T-helper 1 cell treated with Interleukin-12 subunit alpha and Interleukin-12 subunit beta and Interleukin-4 antibody, amounts not matched to agents 30 ng/mL and 1 ng/mL, for 36 hours (primary cell): ENCODE results near the gene ELF3. TPM values are rescaled to one million over a fixed set of nuclear protein-coding genes. Genes with fewer than 3 reads are reported as not detected.
"Not testable (repeated sequence)": the region's sequence is repeated elsewhere in the genome, so short reads cannot be mapped to it uniquely, and the experiment has no call there.

ENCODE experiments used
- intact Hi-C: fragments of 100-400 bp; cut with micrococcal nuclease; formaldehyde crosslinking; loops from one replicate; pipeline ENCODE4 v1.15.1; 2024
- total RNA-seq: library from RNA; stranded (reverse); gene quantifications from 2 replicates; pipeline ENCODE4 v1.2.3, GENCODE V29; 2022

ELF3 gene
- total RNA-seq, 1 donor from 2014 or later: 0.61 TPM

DNA sequence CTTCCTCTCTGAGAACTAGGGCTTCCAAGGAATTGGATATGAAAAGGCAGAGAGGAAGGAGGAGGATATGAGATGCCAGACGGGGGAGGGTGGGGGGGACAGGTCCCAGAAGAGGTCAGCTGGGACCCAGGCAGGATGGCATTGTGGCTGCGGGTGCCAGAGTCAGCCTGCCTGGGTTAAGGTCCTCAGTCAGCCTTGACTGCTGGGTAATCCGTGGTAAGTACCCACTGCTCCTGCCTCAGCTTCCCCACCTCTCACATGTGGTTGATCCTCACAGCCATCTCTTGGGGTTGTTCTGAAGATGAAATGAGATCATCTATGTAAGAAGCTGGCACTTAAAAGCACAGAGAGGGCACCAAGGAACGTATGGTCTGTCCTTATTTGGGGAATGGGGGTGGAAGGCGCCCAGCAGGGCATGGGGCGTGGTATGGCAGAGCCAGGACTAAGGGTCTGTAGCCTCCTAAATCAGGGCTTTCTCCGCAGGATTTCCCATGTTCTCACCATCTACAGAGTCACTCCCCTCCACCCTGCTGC is 23.8 kb downstream of the ELF3 start:
- intact Hi-C loops: no loop called here

- intact Hi-C loops: no loop called here
Measured at GRCh38 chr1:202034683-202035462, 24.5 kb downstream of the ELF3 start.

DNA sequence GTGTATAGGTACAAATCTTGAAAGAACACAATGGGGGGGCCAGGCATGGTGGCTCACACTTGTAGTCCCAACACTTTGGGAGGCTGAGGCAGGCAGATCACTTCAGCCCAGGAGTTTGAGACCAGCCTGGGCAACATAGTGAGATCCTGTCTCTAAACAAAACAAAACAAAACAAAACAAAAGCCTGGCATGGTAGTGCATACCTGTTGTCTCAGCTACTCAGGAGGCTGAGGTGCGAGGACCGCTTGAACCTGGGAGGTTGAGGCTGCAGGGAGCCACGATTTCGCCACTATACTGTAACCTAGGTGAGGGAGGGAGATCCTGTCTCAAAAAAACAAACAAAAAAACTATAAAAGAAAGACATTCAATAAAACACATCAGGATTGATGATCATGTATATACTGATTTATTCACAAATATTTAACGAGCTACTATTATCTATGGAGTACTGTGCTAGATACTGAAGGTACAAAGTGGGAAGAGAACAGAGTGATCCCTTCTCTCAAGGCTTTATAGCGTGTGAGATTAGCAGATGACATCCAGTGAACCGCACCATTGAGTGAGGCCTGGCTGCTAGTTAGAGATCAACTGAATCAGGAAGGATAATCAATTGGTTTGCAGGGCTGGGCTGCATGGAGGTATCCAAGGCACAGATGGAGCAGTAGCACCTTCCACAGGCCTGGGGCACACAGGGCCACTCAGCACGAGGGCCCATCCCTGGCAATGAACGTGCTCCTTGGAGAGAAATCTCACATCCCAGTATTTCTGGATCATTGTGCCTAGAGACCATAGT is 26.4 kb downstream of the ELF3 start:
- intact Hi-C loops: no loop called here

GRCh38 chr1:202037706-202038296 is 27.4 kb downstream of the ELF3 start:
- intact Hi-C loops: no loop called here

GRCh38 chr1:202038688-202039346 is 28.4 kb downstream of the ELF3 start:
- intact Hi-C loops: no loop called here

DNA sequence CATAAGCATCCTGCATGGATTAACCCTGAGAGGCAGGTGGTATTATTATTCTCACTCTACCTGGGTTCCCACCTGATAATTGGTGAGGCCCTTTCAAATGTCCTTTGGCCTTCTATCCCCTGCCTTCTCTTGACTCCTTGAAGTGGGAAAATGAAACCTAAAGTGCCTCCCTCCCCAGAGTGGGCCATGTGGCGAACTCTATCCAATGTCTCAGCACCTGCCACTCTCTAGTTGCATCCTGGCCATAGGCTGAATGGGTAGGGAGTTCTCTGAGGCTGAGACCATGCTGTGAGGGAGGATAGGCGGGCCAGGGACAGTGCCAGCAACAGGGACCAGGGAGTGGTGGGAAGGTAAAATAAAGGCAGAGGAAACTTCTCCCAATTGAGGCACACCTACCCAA is 35.3 kb downstream of the ELF3 start:
- intact Hi-C loops: no loop called here

DNA sequence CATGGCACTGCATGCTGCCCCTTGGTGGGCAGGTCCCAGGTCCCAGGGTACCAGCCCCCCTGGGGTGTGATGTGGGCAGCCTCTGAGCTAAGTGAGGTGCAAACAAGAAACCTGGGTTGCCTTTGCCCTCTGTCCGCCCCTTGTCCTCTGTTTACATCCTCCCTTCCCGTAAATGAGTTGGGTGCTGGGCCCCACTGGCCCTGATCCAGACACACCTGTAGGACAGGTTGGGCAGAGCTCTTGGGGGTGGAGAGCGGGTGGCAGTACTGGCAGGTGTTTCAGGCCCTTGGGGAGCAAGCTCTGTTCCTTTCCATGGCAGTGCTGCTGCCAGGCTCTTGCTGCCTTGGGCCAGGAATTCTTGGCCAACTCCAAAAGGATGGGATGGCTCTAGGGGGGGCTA is 35.8 kb downstream of the ELF3 start:
- intact Hi-C loops: no loop called here

GRCh38 chr1:202046748-202047708 is 36.6 kb downstream of the ELF3 start:
- intact Hi-C loops: no loop called here

DNA sequence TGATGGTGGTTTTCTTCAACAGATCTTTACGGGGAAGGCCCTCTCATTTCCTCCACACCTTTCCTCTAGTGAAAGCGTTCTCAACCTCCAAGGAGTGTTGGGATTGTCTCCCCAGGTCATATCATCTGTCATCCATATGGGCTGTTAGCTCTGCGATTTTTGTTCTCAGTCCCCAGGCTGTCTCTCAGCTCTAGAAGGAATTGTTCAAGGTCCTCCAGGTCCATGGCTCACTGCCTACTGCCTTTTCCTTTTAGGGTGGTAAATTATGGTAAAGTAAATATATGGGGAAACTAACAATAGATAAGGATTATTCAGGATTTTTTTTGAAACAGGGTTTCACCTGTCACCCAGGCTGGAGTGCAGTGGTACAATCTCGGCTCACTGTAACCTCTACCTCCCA is 37.6 kb downstream of the ELF3 start:
- intact Hi-C loops: no loop called here

- intact Hi-C loops: no loop called here
Measured at GRCh38 chr1:202049129-202049528, 38.7 kb downstream of the ELF3 start.

GRCh38 chr1:202054094-202054493 is 43.7 kb downstream of the ELF3 start:
- intact Hi-C loops: no loop called here

GRCh38 chr1:202054673-202055072 is 44.3 kb downstream of the ELF3 start:
- intact Hi-C loops: not testable (repeated sequence)

- intact Hi-C loops: no loop called here
Measured at GRCh38 chr1:202056644-202057334, 46.4 kb downstream of the ELF3 start.

DNA sequence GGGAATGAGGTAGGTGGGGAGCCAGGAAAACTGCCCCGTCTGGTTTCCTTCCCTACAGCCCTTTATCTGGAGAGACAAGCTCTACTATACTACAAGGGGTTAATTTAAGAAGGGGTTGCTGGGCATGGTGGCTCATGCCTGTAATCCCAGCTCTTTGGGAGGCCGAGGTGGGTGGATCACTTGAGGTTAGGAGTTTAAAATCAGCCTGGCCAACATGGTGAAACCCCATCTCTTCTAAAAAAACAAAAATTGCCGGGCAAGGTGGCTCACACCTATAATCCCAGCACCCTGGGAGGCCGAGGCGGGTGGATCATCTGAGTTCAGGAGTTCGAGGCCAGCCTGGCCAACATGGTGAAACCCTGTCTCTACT is 46.9 kb downstream of the ELF3 start:
- intact Hi-C loops: not testable (repeated sequence)

DNA sequence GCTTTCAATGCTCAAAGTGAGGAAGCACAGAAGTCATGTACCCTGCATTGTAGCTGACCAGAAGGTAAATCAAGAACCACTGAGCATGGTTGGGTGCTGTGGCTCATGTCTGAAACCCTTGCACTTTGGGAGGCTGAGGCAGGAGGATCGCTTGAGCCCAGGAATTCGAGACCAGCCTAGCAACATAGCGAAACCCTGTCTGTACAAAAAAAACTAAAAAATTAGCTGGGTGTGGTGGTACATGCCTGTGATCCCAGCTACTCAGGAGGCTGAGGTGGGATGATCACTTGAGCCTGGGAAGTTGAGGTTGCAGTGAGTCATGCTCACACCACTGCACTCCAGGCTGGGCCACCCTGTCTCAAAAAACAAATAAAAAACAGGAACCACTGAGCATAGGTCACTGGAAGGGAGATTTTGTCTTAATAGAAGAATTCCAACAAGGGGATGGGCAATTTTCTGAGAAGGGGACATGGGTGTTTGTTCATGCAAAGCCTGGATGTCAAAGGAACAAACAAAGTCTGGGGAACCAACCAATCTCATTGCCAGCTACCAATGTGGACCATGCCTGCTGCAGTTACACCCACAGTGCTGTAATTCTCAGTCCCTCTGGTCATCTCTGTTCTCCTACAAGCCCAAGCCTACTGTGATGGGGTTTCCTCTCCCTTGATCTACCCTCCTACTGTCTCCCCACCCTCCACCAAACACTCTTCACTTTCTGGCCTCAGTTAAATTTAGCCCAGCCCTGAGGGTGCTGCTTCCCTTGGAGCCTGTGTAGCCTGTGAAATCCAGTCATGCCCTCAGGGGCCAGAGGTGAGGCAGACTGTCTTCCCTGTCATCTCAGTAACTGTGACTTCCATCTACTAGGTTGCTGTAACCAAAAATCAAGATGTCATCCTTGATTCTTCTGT is 47.9 kb downstream of the ELF3 start:
- intact Hi-C loops: no loop called here

DNA sequence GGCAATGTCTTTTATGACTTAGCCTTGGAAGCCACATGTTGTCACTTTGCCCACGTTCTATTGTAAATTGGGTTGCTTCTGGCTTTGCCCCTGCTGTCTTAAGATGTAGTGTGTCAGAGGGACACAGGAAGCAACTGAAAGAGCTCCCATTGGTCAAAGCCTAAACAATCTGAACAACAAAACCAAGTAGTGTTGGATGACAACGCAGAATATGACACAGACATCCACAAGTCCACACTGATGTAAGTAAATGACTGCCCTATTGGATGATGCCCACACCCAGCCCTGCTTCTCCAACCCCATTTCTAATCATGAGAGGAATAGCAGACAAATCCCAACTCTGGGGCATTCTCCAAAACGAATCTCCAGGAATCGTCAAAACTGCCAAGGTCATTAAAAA is 50.7 kb downstream of the ELF3 start:
- intact Hi-C loops: no loop called here

DNA sequence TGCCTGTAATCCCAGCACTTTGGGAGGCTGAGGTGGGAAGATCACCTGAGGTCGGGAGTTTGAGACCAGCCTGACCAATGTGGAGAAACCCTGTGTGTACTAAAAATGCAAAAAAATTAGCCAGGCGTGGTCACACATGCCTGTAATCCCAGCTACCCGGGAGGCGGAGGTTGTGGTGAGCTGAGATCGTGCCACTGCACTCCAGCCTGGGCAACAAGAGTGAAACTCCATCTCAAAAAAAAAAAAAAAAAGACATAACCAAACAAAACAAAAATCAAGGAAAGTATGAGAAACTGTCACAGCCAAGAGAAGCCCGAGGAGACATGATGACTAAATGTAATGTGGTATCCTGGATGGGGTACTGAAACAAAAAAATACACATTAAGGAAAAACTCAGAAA is 51.4 kb downstream of the ELF3 start:
- intact Hi-C loops: not testable (repeated sequence)

- intact Hi-C loops: not testable (repeated sequence)
Measured at GRCh38 chr1:202062636-202063035, 52.2 kb downstream of the ELF3 start.

DNA sequence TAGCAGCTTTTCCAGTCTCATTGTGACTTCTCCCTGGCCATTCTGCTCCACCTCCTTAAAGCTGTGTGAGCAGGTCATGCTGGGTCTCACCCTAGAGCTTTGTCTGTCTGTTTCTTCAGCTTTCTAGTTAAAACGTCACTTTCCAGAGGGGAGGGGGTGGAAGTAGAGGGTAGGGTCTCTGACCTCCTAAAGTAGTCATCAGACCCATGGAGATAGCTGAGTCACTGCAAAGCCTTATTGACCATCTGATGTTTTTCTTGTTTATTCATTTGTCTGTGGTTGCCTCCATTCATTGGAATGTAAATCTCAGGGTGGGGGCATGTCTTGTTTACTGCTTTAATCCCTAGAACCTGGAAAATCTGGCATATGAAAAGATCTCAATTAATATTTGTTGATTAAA is 52.7 kb downstream of the ELF3 start:
- intact Hi-C loops: no loop called here
